Measurements from ENCODE around the gene HSPBP1. TPM values are rescaled to one million over a fixed set of nuclear protein-coding genes. Genes with fewer than 3 reads are reported as not detected.

Gene HSPBP1
- total RNA-seq, 2 experiments from 2014 or later, result 14.3 to 15.1 TPM

DNA sequence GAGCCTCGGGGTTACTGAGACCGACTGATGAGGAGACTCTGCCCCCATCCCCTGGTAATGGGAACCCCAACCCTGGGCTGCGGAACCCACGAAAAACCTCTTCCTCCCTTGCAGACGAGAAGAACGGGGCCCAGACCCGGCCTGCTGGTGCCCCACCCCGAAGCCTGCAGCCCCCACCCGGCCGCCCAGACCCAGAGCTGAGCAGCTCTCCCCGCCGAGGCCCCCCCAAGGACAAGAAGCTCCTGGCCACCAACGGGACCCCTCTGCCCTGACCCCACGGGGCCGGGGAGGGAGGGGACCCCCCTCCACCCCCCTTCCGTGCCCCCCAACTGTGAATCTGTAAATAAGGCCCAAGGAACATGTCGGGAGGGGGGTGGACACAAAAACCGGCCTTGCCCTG is 31.9 kb upstream of the HSPBP1 start:
- Mint-ChIP-seq H3K4me1 (ENCODE audit: low read depth) (no peaks in the 10 kb centered on the region), H3K27me3 (no peaks in the 10 kb centered on the region), H3K9me3 (no peaks in the 10 kb centered on the region), H3K27ac (no peak overlapping the region), H3K36me3 (ENCODE audit: low read depth) (no peaks in the 10 kb centered on the region), H3K4me3 (no peak overlapping the region)
- H3K36me3 ChIP-seq (ENCODE audit: insufficient read depth, low read length), result no peaks in the 10 kb centered on the region
- H3K27me3 ChIP-seq (ENCODE audit: control insufficient read depth in 1 of 2, insufficient read depth in 2 of 2, low read length in 2 of 2), result no peaks in the 10 kb centered on the region
- POLR2A ChIA-PET, result no interaction called here
- no peak overlapping the region for H3K4me3 ChIP-seq (ENCODE audit: low read length)
- CTCF ChIA-PET, result no interaction called here
- TF ChIP-seq, protein P1, sequence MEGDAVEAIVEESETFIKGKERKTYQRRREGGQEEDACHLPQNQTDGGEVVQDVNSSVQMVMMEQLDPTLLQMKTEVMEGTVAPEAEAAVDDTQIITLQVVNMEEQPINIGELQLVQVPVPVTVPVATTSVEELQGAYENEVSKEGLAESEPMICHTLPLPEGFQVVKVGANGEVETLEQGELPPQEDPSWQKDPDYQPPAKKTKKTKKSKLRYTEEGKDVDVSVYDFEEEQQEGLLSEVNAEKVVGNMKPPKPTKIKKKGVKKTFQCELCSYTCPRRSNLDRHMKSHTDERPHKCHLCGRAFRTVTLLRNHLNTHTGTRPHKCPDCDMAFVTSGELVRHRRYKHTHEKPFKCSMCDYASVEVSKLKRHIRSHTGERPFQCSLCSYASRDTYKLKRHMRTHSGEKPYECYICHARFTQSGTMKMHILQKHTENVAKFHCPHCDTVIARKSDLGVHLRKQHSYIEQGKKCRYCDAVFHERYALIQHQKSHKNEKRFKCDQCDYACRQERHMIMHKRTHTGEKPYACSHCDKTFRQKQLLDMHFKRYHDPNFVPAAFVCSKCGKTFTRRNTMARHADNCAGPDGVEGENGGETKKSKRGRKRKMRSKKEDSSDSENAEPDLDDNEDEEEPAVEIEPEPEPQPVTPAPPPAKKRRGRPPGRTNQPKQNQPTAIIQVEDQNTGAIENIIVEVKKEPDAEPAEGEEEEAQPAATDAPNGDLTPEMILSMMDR (IDR thresholded peaks at IDR 0.05), result no peak
- no peak overlapping the region for H3K27ac ChIP-seq (ENCODE audit: low read depth in 1 of 2, low read length in 2 of 2)
- ATAC-seq (ENCODE audit: poor library complexity) (no peak), DNase-seq (no peak)
- intact Hi-C loops (cut with DNase I, micrococcal nuclease), result no loop called here
- no peaks in the 10 kb centered on the region for H3K4me1 ChIP-seq (ENCODE audit: insufficient read depth, low read length)
- peaks cover 0 to 7% of the 10 kb centered on the region in 2 experiments for H3K9me3 ChIP-seq (ENCODE audit: control insufficient read depth in 1 of 2, insufficient read depth in 1 of 2, low read length in 2 of 2)

- no peak overlapping the region for H3K4me3 ChIP-seq (ENCODE audit: low read length)
- H3K9me3 ChIP-seq (ENCODE audit: control insufficient read depth in 1 of 2, insufficient read depth in 1 of 2, low read length in 2 of 2), result peaks cover 0 to 7% of the 10 kb centered on the region in 2 experiments
- H3K27ac ChIP-seq (ENCODE audit: low read depth in 1 of 2, low read length in 2 of 2), result no peak overlapping the region
- H3K36me3 Mint-ChIP-seq (ENCODE audit: low read depth), result no peaks in the 10 kb centered on the region
- H3K4me1 Mint-ChIP-seq (ENCODE audit: low read depth), result no peaks in the 10 kb centered on the region
- TF ChIP-seq, protein P1 (IDR thresholded peaks at IDR 0.05), result no peak
- no peaks in the 10 kb centered on the region for H3K4me1 ChIP-seq (ENCODE audit: insufficient read depth, low read length)
- H3K36me3 ChIP-seq (ENCODE audit: insufficient read depth, low read length), result no peaks in the 10 kb centered on the region
- intact Hi-C loops (cut with DNase I, micrococcal nuclease), result no loop called here
- no peak overlapping the region for H3K4me3 Mint-ChIP-seq
- no peak for ATAC-seq (ENCODE audit: poor library complexity)
- DNase-seq, result no peak
- H3K27me3 Mint-ChIP-seq, result no peaks in the 10 kb centered on the region
- POLR2A ChIA-PET, result no interaction called here
- no peaks in the 10 kb centered on the region for H3K27me3 ChIP-seq (ENCODE audit: control insufficient read depth in 1 of 2, insufficient read depth in 2 of 2, low read length in 2 of 2)
- CTCF ChIA-PET, result no interaction called here
- no peak overlapping the region for H3K27ac Mint-ChIP-seq
- H3K9me3 Mint-ChIP-seq, result no peaks in the 10 kb centered on the region
These were observed 31.5 kb upstream of the HSPBP1 start for GRCh38 chr19:55311397-55311796.

GRCh38 chr19:55310498-55310897 is 30.6 kb upstream of the HSPBP1 start:
- no peaks in the 10 kb centered on the region for H3K27me3 ChIP-seq (ENCODE audit: control insufficient read depth in 1 of 2, insufficient read depth in 2 of 2, low read length in 2 of 2)
- Mint-ChIP-seq H3K9me3 (no peaks in the 10 kb centered on the region), H3K4me1 (ENCODE audit: low read depth) (peaks cover 3% of the 10 kb centered on the region), H3K27me3 (no peaks in the 10 kb centered on the region), H3K4me3 (no peak overlapping the region), H3K27ac (no peak overlapping the region), H3K36me3 (ENCODE audit: low read depth) (no peaks in the 10 kb centered on the region)
- H3K36me3 ChIP-seq (ENCODE audit: insufficient read depth, low read length), result no peaks in the 10 kb centered on the region
- ATAC-seq (ENCODE audit: poor library complexity) (no peak), DNase-seq (no peak)
- no peak overlapping the region for H3K4me3 ChIP-seq (ENCODE audit: low read length)
- POLR2A ChIA-PET, result no interaction called here
- H3K4me1 ChIP-seq (ENCODE audit: insufficient read depth, low read length), result peaks cover 4% of the 10 kb centered on the region
- intact Hi-C loops (cut with DNase I, micrococcal nuclease), result no loop called here
- H3K9me3 ChIP-seq (ENCODE audit: control insufficient read depth in 1 of 2, insufficient read depth in 1 of 2, low read length in 2 of 2), result peaks cover 0 to 7% of the 10 kb centered on the region in 2 experiments
- TF ChIP-seq, protein P1 (IDR thresholded peaks at IDR 0.05), result no peak
- CTCF ChIA-PET, result no interaction called here
- no peak overlapping the region for H3K27ac ChIP-seq (ENCODE audit: low read depth in 1 of 2, low read length in 2 of 2)
